ENCODE data around the gene CFAP20DC. TPM values are rescaled to one million over a fixed set of nuclear protein-coding genes. Genes with fewer than 3 reads are reported as not detected.

Gene CFAP20DC
- total RNA-seq, 1 experiment from 2014 or later = 2.8 TPM

DNA sequence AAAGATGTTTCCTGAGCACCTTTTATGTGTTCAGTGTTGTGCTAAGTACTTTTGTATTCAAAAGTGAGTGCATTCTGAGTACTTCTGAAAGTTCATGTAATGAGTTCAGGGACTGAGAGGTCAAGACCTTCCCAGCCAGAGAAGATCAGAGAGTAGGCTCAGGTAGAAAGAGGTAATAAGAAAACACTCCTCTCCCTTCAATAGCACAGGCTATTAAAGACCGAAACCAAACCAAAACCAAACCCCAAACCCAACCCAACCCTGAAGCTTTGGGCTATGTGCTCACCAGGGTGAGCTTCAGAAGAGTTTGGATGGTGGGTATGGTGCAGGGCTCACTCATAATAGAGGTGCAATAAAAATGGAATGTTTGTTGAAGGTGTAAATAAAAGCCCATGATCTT is 306.5 kb downstream of the CFAP20DC start:
- no peak for TF ChIP-seq CTCF (IDR thresholded peaks at IDR 0.05; ENCODE audit: insufficient read depth in 1 of 2, low read depth in 1 of 2, low read length in 1 of 2, severe bottlenecking in 1 of 2, unreplicated experiment in 1 of 2)
- Histone ChIP-seq H3K27me3 (replicated peaks; ENCODE audit: control insufficient read depth, insufficient read depth, low read length) (no peaks in the 10 kb centered on the region), H3K4me3 (ENCODE audit: low read depth, low read length) (no peak overlapping the region), H3K4me1 (no peaks in the 10 kb centered on the region), H3K36me3 (ENCODE audit: control insufficient read depth, insufficient read depth, low read length) (no peaks in the 10 kb centered on the region), H3K9me3 (no peaks in the 10 kb centered on the region)
- DNase-seq = no peak
- ChIA-PET CTCF (no interaction called here), POLR2A (no interaction called here)
- no peaks in the 10 kb centered on the region for H3K4me1 Mint-ChIP-seq (ENCODE audit: low read depth, unreplicated experiment)
- peaks cover 3% of the 10 kb centered on the region for H3K27me3 Mint-ChIP-seq (ENCODE audit: insufficient read depth, unreplicated experiment)
- H3K4me3 Mint-ChIP-seq (ENCODE audit: unreplicated experiment) = no peak overlapping the region
- peaks cover 4% of the 10 kb centered on the region for H3K36me3 Mint-ChIP-seq (ENCODE audit: insufficient read depth, unreplicated experiment)
- H3K27ac Mint-ChIP-seq (ENCODE audit: unreplicated experiment) = no peak overlapping the region
- BruUV-seq (replicated peaks) = no TSS peak
- intact Hi-C loops (cut with micrococcal nuclease; ENCODE audit: unreplicated experiment) = no loop called here
- no peaks in the 10 kb centered on the region for H3K9me3 Mint-ChIP-seq (ENCODE audit: unreplicated experiment)

- no peak overlapping the region for H3K27ac Mint-ChIP-seq (ENCODE audit: unreplicated experiment)
- H3K9me3 Mint-ChIP-seq (ENCODE audit: unreplicated experiment) = no peaks in the 10 kb centered on the region
- ChIA-PET POLR2A (no interaction called here), CTCF (no interaction called here)
- H3K4me1 ChIP-seq = no peaks in the 10 kb centered on the region
- peaks cover 4% of the 10 kb centered on the region for H3K36me3 Mint-ChIP-seq (ENCODE audit: insufficient read depth, unreplicated experiment)
- H3K27me3 Mint-ChIP-seq (ENCODE audit: insufficient read depth, unreplicated experiment) = peaks cover 3% of the 10 kb centered on the region
- DNase-seq = no peak
- H3K4me3 Mint-ChIP-seq (ENCODE audit: unreplicated experiment) = no peak overlapping the region
- H3K4me1 Mint-ChIP-seq (ENCODE audit: low read depth, unreplicated experiment) = no peaks in the 10 kb centered on the region
- no peaks in the 10 kb centered on the region for H3K9me3 ChIP-seq
- H3K4me3 ChIP-seq (ENCODE audit: low read depth, low read length) = no peak overlapping the region
- no peaks in the 10 kb centered on the region for H3K36me3 ChIP-seq (ENCODE audit: control insufficient read depth, insufficient read depth, low read length)
- no peaks in the 10 kb centered on the region for H3K27me3 ChIP-seq (replicated peaks; ENCODE audit: control insufficient read depth, insufficient read depth, low read length)
- no peak for TF ChIP-seq CTCF (IDR thresholded peaks at IDR 0.05; ENCODE audit: insufficient read depth in 1 of 2, low read depth in 1 of 2, low read length in 1 of 2, severe bottlenecking in 1 of 2, unreplicated experiment in 1 of 2)
- BruUV-seq (replicated peaks) = no TSS peak
- intact Hi-C loops (cut with micrococcal nuclease; ENCODE audit: unreplicated experiment) = no loop called here
These were observed 307.6 kb downstream of the CFAP20DC start for GRCh38 chr3:58742239-58742638.

- POLR2A ChIA-PET = no interaction called here
- BruUV-seq (replicated peaks) = no TSS peak
These were observed 312.2 kb downstream of the CFAP20DC start for GRCh38 chr3:58737644-58738043.

More at GRCh38 chr3:58737644-58738043, 312.2 kb downstream of the CFAP20DC start:
- H3K4me1 ChIP-seq = no peaks in the 10 kb centered on the region
- no peaks in the 10 kb centered on the region for H3K9me3 ChIP-seq
- Mint-ChIP-seq H3K9me3 (ENCODE audit: unreplicated experiment) (no peaks in the 10 kb centered on the region), H3K4me3 (ENCODE audit: unreplicated experiment) (no peak overlapping the region), H3K27me3 (ENCODE audit: insufficient read depth, unreplicated experiment) (peaks cover 8% of the 10 kb centered on the region), H3K27ac (ENCODE audit: unreplicated experiment) (no peak overlapping the region), H3K4me1 (ENCODE audit: low read depth, unreplicated experiment) (no peaks in the 10 kb centered on the region), H3K36me3 (ENCODE audit: insufficient read depth, unreplicated experiment) (peaks cover 4% of the 10 kb centered on the region)
- TF ChIP-seq CTCF (IDR thresholded peaks at IDR 0.05; ENCODE audit: insufficient read depth in 1 of 2, low read depth in 1 of 2, low read length in 1 of 2, severe bottlenecking in 1 of 2, unreplicated experiment in 1 of 2) = no peak
- intact Hi-C loops (cut with micrococcal nuclease; ENCODE audit: unreplicated experiment) = no loop called here
- DNase-seq = no peak
- no peak overlapping the region for H3K4me3 ChIP-seq (ENCODE audit: low read depth, low read length)
- H3K27me3 ChIP-seq (replicated peaks; ENCODE audit: control insufficient read depth, insufficient read depth, low read length) = no peaks in the 10 kb centered on the region
- H3K36me3 ChIP-seq (ENCODE audit: control insufficient read depth, insufficient read depth, low read length) = no peaks in the 10 kb centered on the region
- CTCF ChIA-PET = no interaction called here
